Common myeloid progenitor, CD34-positive (primary cell): ENCODE results near the gene ABLIM1.

Experiments
- CTCF ChIA-PET: fragments of 350-600 bp; sonication (Branson Sonifier 250); formaldehyde crosslinking; loops from one replicate; lab custom pipeline; 2021; ENCODE audit warnings: antibody characterized with exemption; lab: Charles Lee
- POLR2A ChIA-PET: fragments of 350-600 bp; sonication (Branson Sonifier 250); formaldehyde crosslinking; loops from one replicate; lab custom pipeline; 2021; ENCODE audit warnings: antibody characterized with exemption; lab: Charles Lee
- DNase-seq, 3 donors: peaks; one replicate each; pipeline versions ENCODE4 v3.0.0 to v3.0.0-alpha.2; 2013
- H3K27ac ChIP-seq, 2 experiments: 1 replicate in 1 of 2; 2 replicates in 1 of 2; pipeline ENCODE4 v1.7.0; 2013; ENCODE audit warnings: inconsistent platforms in 2 of 2, low read length in 2 of 2, mild to moderate bottlenecking in 2 of 2, low read depth in 1 of 2, moderate library complexity in 1 of 2; ENCODE audit not compliant: severe bottlenecking in 2 of 2, insufficient read depth in 1 of 2, poor library complexity in 1 of 2
- H3K27me3 ChIP-seq, 5 experiments: replicated peaks in 2 of 5; 1 replicate in 3 of 5; 2 replicates in 2 of 5; pipeline versions ENCODE4 v1.6.1 to v1.7.0; 2013; ENCODE audit warnings: low read length in 4 of 5, mild to moderate bottlenecking in 2 of 5, moderate library complexity in 2 of 5, inconsistent platforms in 1 of 5; ENCODE audit not compliant: insufficient read depth in 5 of 5, control insufficient read depth in 4 of 5
- H3K36me3 ChIP-seq, 4 experiments: 1 replicate in 2 of 4; 2 replicates in 2 of 4; pipeline versions ENCODE4 v1.6.1 to v1.7.0; 2013; ENCODE audit warnings: low read length in 3 of 4, control low read depth in 1 of 4, mild to moderate bottlenecking in 1 of 4; ENCODE audit not compliant: control insufficient read depth in 4 of 4, insufficient read depth in 4 of 4
- H3K4me1 ChIP-seq, 4 experiments: 1 replicate in 3 of 4; 2 replicates in 1 of 4; pipeline versions ENCODE4 v1.6.1 to v1.7.1; 2013; ENCODE audit warnings: low read length in 3 of 4, mild to moderate bottlenecking in 3 of 4, control low read depth in 1 of 4, inconsistent platforms in 1 of 4, moderate library complexity in 1 of 4; ENCODE audit not compliant: control insufficient read depth in 4 of 4, insufficient read depth in 4 of 4; ENCODE audit errors: control extremely low read depth in 1 of 4
- H3K4me3 ChIP-seq, 7 experiments: 1 replicate in 4 of 7; 2 replicates in 3 of 7; pipeline versions ENCODE4 v1.5.1 to v1.7.0; 2013; ENCODE audit warnings: mild to moderate bottlenecking in 7 of 7, low read length in 6 of 7, moderate library complexity in 6 of 7, inconsistent platforms in 2 of 7, low read depth in 2 of 7, control low read depth in 1 of 7; ENCODE audit not compliant: insufficient read depth in 4 of 7, control insufficient read depth in 1 of 7; ENCODE audit errors: extremely low read depth in 1 of 7
- H3K9me3 ChIP-seq, 5 experiments: 1 replicate in 4 of 5; 2 replicates in 1 of 5; pipeline versions ENCODE4 v1.6.1 to v1.7.1; 2013; ENCODE audit warnings: low read length in 4 of 5, mild to moderate bottlenecking in 2 of 5, inconsistent platforms in 1 of 5, low read depth in 1 of 5, moderate library complexity in 1 of 5; ENCODE audit not compliant: control insufficient read depth in 4 of 5, insufficient read depth in 2 of 5; ENCODE audit errors: control extremely low read depth in 1 of 5
- WGBS: methylation state at CpG from one replicate; pipeline ENCODE4 v1.1.5; 2013; ENCODE audit not compliant: insufficient coverage; 5-methylcytosine and 5-hydroxymethylcytosine counted together

ABLIM1 gene

DNA sequence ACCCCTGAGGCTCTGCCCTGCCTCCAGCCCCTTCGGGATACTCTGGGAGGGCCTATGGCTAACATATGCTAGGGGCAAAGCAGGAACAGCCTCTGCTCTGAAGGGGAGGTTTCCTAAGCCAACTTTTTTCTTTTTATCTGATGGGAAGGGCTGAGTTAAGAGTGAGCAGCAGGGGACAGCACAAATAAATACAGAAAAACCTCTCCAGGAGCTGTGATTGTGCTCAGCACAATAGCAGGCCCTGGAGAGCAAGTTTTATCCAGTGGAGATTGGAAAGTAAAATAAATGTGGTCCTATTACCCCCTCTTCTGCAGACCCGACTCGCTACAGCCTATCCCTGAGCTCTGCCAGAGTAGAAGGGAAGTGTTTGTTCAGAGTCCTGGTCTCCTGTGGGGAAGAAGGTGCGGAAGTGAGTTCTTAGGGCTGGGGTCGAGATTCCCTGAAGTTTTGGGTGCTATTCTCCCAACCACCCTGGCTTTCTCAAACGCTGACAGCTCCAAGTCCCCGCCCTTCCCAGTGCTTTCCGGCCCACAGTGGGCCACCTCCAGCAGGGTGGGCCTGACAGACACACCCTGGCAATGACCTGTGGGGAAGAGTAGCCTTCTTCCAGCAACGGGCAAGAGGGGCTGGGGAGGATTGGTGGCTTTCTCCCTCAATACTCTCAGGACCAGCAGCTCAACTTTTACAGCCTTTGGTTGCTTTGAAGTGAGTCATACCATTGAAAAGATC is 230.8 kb downstream of the ABLIM1 start:
- CTCF ChIA-PET, result interaction anchor here (4.7 kb wide), 1 partner anchor 123 kb away, joined by 24 read pairs; no protein-coding TSS in a partner anchor
- H3K36me3 ChIP-seq, result peaks cover 0 to 9% (median 0%) of the 10 kb centered on the region in 4 experiments
- POLR2A ChIA-PET, result no interaction called here

DNA sequence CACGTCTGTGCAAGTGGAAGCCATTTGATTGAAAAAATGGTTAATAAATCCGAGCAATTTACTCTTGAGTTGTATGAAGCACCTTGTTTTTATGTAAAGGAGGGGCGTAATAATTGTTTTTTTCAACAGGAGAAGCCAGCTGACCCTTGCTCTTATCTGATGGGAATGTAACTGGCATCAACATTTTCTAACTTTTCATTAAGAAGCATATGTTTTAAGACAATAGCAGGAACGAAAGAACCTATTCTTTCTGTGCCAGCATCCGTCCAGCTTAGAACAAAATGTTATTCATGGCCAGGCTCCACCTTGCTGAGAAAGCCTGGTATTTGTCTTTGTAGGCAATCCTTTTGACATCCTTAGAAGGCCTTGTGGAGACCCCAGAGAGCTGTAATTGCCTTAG is 231.6 kb downstream of the ABLIM1 start:
- Histone ChIP-seq H3K27ac (no peak overlapping the region), H3K4me1 (no peaks in the 10 kb centered on the region), H3K9me3 (no peaks in the 10 kb centered on the region), H3K27me3 (no peaks in the 10 kb centered on the region), H3K4me3 (no peak overlapping the region), H3K36me3 (peaks cover 0 to 9% (median 0%) of the 10 kb centered on the region in 4 experiments)
- 72% methylated on average over 4 of the region's 5 CpGs for WGBS
- ChIA-PET POLR2A (no interaction called here), CTCF (interaction anchor here (0.7 to 1.2 kb wide), 2 partner anchors 35 to 123 kb away, joined by 3 to 4 read pairs; no protein-coding TSS in a partner anchor)
- no peak for DNase-seq

More for the DNA sequence above, 230.8 kb downstream of the ABLIM1 start:
- Histone ChIP-seq H3K4me3 (no peak overlapping the region), H3K9me3 (no peaks in the 10 kb centered on the region), H3K27ac (no peak overlapping the region), H3K4me1 (no peaks in the 10 kb centered on the region), H3K27me3 (no peaks in the 10 kb centered on the region)
- DNase-seq, result no peak
- 71% methylated on average over 1 of the region's 9 CpGs for whole genome bisulfite sequencing

GRCh38 chr10:114420811-114421485 is 237.1 kb downstream of the ABLIM1 start:
- no peak for DNase-seq
- 100% methylated on average over 3 of the region's 4 CpGs for WGBS
- no peak overlapping the region for H3K4me3 ChIP-seq
- no peak overlapping the region for H3K27ac ChIP-seq
- POLR2A ChIA-PET, result no interaction called here
- peaks cover 0 to 3% (median under 1%) of the 10 kb centered on the region in 4 experiments for H3K4me1 ChIP-seq
- H3K36me3 ChIP-seq, result no peaks in the 10 kb centered on the region
- no peaks in the 10 kb centered on the region for H3K27me3 ChIP-seq
- CTCF ChIA-PET, result no interaction called here
- no peaks in the 10 kb centered on the region for H3K9me3 ChIP-seq

DNA sequence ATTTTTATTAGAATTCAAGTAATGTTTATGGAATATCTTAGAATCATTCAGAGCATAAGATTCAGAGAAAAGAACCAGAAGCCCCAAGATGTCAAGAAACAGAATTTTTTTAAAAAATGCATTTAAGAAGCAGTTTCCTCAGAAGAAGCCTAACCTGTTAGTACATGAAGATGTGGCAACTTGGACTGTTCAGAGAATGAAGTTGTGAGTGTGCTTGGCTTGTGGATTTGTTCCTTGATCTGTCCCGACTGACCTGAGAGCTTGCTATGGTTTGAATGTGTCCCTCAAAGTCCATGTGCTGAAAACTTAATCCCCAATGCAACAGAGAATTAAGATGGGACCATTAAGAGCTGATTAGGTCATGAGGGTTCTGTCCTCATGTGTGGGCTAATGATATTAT is 240.0 kb downstream of the ABLIM1 start:
- Histone ChIP-seq H3K4me3 (no peak overlapping the region), H3K36me3 (no peaks in the 10 kb centered on the region), H3K27ac (no peak overlapping the region), H3K27me3 (no peaks in the 10 kb centered on the region), H3K4me1 (peaks cover 0 to 8% (median 5%) of the 10 kb centered on the region in 4 experiments), H3K9me3 (no peaks in the 10 kb centered on the region)
- WGBS, result 100% methylated on average over 1 of the region's 1 CpG
- no peak for DNase-seq
- POLR2A ChIA-PET, result no interaction called here
- CTCF ChIA-PET, result interaction anchor here (1.7 kb wide), 1 partner anchor 114 kb away, joined by 4 read pairs; no protein-coding TSS in a partner anchor

DNA sequence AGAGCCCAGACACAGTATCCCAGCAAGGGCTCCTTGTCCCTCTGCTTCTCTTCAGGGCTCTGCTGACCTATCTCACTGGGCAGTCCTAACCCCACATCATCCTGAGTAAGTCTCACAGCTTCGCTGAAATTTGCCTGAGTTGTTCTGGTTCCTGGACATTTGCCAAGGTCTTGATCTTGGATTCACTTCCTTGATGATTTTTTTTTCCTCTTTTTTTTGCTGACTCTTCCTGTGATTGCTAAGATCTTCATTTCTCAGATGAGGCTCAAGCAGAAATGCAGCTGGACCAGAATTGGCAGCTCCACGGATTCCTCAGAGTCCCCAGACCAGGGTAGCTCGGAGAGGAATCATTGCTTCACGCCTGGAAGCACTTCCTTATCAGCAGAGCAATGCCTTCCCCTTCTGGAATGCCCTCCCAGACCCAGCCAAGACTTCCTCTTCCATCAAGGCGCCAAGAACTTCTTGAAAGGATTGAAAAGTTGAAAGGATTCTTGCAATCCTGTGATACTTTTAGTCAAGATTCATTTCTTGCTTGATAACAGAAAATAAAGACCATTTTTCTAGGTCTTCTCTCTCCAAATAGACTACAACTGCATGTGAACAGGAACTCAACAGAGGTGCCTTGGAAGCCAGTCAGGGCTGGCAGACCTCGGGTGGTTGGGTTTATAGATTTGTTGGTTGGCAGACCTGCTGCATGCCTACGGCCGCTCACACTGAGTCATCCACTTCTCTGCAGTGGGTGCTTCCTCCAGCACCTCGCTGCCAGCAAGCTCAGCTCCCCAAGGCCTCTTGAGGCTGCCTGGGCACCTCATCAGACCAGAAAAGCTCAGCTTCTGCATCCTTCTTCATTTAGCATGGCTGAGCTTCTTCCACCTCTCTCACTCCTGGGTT is 244.9 kb downstream of the ABLIM1 start:
- no peak overlapping the region for H3K27ac ChIP-seq
- WGBS, result 2% methylated on average over 9 of the region's 9 CpGs
- no peaks in the 10 kb centered on the region for H3K27me3 ChIP-seq
- H3K9me3 ChIP-seq, result peaks cover 0 to 3% (median 0%) of the 10 kb centered on the region in 5 experiments
- DNase-seq, result peak; percentile 58 to 91 (median 86)
- ChIA-PET CTCF (interaction anchor here (1.1 to 2.2 kb wide), 2 partner anchors 10 to 109 kb away, joined by 3 to 5 read pairs; no protein-coding TSS in a partner anchor), POLR2A (no interaction called here)
- peaks cover 0 to 13% (median 10%) of the 10 kb centered on the region in 4 experiments for H3K4me1 ChIP-seq
- H3K36me3 ChIP-seq, result no peaks in the 10 kb centered on the region
- H3K4me3 ChIP-seq, result no peak overlapping the region

- POLR2A ChIA-PET, result no interaction called here
- peaks cover 0 to 20% (median 18%) of the 10 kb centered on the region in 4 experiments for H3K4me1 ChIP-seq
- H3K4me3 ChIP-seq, result no peak overlapping the region
- H3K9me3 ChIP-seq, result peaks cover 0 to 3% (median 0%) of the 10 kb centered on the region in 5 experiments
- CTCF ChIA-PET, result interaction anchor here (1.0 to 1.6 kb wide), 3 partner anchors 11 to 104 kb away, joined by 3 read pairs; no protein-coding TSS in a partner anchor
- no peak overlapping the region for H3K27ac ChIP-seq
- H3K27me3 ChIP-seq, result peaks cover 0 to 21% (median 16%) of the 10 kb centered on the region in 5 experiments
- 66% methylated on average over 5 of the region's 5 CpGs for WGBS
- DNase-seq, result peak in 2 of 3 donors; percentile 26 to 34
- H3K36me3 ChIP-seq, result no peaks in the 10 kb centered on the region
These were observed 249.1 kb downstream of the ABLIM1 start for GRCh38 chr10:114408968-114409444.
